GM12865 (cell line): Measurements from ENCODE around the gene MRPL33.

Experiments used
- DNase-seq: peaks from one replicate; pipeline ENCODE4 v3.0.0; 2010; ENCODE audit warnings: low read depth
- H3K4me3 ChIP-seq: 2 replicates; pipeline ENCODE4 v1.5.1; 2011; ENCODE audit warnings: mild to moderate bottlenecking, low read depth, low read length, control low read depth
- TF ChIP-seq, protein P1 (sequence below): IDR thresholded peaks from 2 replicates; pipeline ENCODE4 v1.5.1; 2011; ENCODE audit warnings: low read length, control low read depth, low read depth, inconsistent platforms; ENCODE audit not compliant: insufficient read depth; ENCODE audit errors: missing control alignments

MRPL33 gene

GRCh38 chr2:27728081-27728858, 43.2 kb upstream of the MRPL33 start:
- H3K4me3 ChIP-seq = no peak overlapping the region
- TF ChIP-seq, protein P1, sequence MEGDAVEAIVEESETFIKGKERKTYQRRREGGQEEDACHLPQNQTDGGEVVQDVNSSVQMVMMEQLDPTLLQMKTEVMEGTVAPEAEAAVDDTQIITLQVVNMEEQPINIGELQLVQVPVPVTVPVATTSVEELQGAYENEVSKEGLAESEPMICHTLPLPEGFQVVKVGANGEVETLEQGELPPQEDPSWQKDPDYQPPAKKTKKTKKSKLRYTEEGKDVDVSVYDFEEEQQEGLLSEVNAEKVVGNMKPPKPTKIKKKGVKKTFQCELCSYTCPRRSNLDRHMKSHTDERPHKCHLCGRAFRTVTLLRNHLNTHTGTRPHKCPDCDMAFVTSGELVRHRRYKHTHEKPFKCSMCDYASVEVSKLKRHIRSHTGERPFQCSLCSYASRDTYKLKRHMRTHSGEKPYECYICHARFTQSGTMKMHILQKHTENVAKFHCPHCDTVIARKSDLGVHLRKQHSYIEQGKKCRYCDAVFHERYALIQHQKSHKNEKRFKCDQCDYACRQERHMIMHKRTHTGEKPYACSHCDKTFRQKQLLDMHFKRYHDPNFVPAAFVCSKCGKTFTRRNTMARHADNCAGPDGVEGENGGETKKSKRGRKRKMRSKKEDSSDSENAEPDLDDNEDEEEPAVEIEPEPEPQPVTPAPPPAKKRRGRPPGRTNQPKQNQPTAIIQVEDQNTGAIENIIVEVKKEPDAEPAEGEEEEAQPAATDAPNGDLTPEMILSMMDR = no peak
- no peak for DNase-seq

- DNase-seq = no peak
- TF ChIP-seq, protein P1 = no peak
- no peak overlapping the region for H3K4me3 ChIP-seq
These were observed 42.3 kb upstream of the MRPL33 start for GRCh38 chr2:27729198-27729597.

- H3K4me3 ChIP-seq = no peak overlapping the region
- no peak for DNase-seq
- TF ChIP-seq, protein P1 = no peak
These were observed 41.9 kb upstream of the MRPL33 start for GRCh38 chr2:27729614-27730013.

DNA sequence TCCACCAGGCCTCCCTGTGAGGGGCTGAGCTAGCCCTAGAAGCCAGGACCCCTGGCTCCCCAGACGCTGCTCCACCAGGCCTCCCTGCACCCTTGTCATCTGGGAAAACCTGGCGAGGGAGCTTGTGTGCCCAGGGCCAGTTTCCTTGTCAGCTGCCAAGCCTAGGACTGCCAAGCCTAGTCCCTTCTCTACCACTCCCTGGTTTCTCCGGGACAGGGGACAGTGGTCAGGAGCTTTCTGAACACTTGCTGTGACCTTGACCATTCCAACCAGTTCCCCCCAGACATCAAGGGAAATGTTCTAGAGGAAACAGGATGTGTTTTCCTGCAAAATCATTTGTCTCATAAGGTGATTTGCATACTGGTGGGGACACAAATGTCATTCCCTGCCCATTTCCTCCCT, 41.3 kb upstream of the MRPL33 start:
- no peak for DNase-seq
- no peak overlapping the region for H3K4me3 ChIP-seq
- TF ChIP-seq, protein P1 = no peak

- no peak overlapping the region for H3K4me3 ChIP-seq
- TF ChIP-seq, protein P1 = no peak
- DNase-seq = no peak
These were observed 40.4 kb upstream of the MRPL33 start for GRCh38 chr2:27730980-27731691.

DNA sequence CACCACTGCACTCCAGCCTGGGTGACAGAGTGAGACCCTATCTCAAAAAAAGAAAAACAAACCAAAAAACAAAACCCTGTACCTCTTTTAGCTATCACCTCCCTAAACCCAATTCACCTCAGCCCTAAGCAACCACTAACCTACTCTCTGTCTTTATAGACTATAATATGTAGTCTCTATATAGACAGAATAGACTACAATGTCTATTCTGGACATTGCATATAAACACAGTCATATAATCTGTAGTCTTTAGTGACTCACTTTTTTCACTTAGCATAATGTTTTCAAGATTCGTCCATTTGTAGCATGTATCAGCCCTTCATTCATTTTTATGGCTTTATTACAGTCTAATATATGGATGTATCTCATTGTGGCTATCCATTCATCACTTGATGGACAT, 37.2 kb upstream of the MRPL33 start:
- no peak for DNase-seq
- TF ChIP-seq, protein P1 = no peak
- no peak overlapping the region for H3K4me3 ChIP-seq
